Urinary bladder (tissue), 4 donors: ENCODE data around the gene E4F1. TPM values are rescaled to one million over a fixed set of nuclear protein-coding genes. Genes with fewer than 3 reads are reported as not detected.
"Not testable (repeated sequence)": the region's sequence is repeated elsewhere in the genome, so short reads cannot be mapped to it uniquely, and the experiment has no call there.

ENCODE experiments used
- DNase-seq: peaks from one replicate; pipeline ENCODE4 v3.0.0-alpha.2; 2015; ENCODE audit errors: extremely low spot score
- H3K27ac ChIP-seq: one replicate; pipeline ENCODE4 v1.5.1; 2013; ENCODE audit warnings: low read depth, mild to moderate bottlenecking, moderate library complexity
- H3K36me3 ChIP-seq: one replicate; pipeline ENCODE4 v1.6.1; 2013; ENCODE audit warnings: mild to moderate bottlenecking, moderate library complexity; ENCODE audit not compliant: insufficient read depth
- H3K4me1 ChIP-seq: one replicate; pipeline ENCODE4 v1.6.1; 2013; ENCODE audit warnings: mild to moderate bottlenecking, moderate library complexity; ENCODE audit not compliant: insufficient read depth
- H3K4me3 ChIP-seq: one replicate; pipeline ENCODE4 v1.5.1; 2013; ENCODE audit warnings: low read depth, low read length
- WGBS: extraction: QIAGEN DNeasy Blood & Tissue Kit; methylation state at CpG from one replicate; pipeline ENCODE4 v1.1.7; 2013; 5-methylcytosine and 5-hydroxymethylcytosine counted together
- polyA plus RNA-seq: library from polyadenylated mRNA; stranded (reverse); fragments of 200-250 nt; gene quantifications from one replicate; pipeline ENCODE4 v1.2.3, GENCODE V29; 2013
- total RNA-seq: library from RNA; depleted of rRNA; stranded (reverse); fragments of >200 nt; gene quantifications from one replicate; pipeline ENCODE4 v1.2.3, GENCODE V29; 2014
- donor health status: healthy with polysubstance abuse.
- donor health status: healthy.

The E4F1 gene
- total and polyA plus RNA-seq, 2 donors: 14.0 to 27.5 TPM

GRCh38 chr16:2233046-2233775 is 9.8 kb downstream of the E4F1 start:
- H3K36me3 ChIP-seq: peaks cover 20% of the 10 kb centered on the region
- WGBS: 93% methylated on average over 28 of the region's 28 CpGs
- no peak overlapping the region for H3K27ac ChIP-seq
- DNase-seq: no peak
- H3K4me3 ChIP-seq: no peak overlapping the region
- H3K4me1 ChIP-seq: peaks cover 1% of the 10 kb centered on the region

DNA sequence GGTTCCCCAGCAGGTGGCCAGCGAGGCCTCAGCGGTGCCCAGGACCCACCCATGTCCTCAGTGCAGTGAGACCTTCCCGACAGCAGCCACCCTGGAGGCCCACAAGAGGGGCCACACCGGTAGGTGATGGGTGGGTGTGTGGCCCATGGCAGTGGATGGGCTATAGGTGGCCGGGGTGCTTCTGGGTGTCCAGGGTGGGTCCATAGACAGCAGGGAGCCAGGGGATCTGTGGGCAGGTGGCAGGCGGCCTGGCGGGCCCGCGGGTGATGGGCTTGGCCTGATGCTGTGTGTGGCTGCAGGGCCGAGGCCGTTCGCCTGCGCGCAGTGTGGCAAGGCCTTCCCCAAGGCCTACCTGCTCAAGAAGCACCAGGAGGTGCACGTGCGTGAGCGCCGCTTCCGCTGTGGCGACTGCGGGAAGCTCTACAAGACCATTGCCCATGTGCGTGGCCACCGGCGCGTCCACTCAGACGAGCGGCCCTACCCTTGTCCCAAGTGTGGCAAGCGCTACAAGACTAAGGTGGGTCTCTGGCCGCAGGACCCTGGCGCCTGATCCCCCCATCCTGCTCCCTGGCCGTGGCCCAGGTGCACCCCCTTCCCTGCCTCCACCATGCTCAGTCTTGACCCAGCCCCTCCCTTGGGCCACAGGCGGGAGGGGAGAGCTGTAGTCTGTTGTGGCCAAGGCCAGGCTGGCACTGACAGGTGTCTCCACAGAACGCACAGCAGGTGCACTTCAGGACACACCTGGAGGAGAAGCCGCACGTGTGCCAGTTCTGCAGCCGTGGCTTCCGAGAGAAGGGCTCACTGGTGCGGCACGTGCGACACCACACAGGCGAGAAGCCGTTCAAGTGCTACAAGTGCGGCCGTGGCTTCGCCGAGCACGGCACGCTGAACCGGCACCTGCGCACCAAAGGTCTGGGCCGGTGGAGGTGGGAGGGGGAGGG is 10.8 kb downstream of the E4F1 start:
- Histone ChIP-seq H3K36me3 (peaks cover 20% of the 10 kb centered on the region), H3K4me3 (no peak overlapping the region), H3K27ac (no peak overlapping the region), H3K4me1 (peaks cover 1% of the 10 kb centered on the region)
- no peak for DNase-seq
- WGBS: 95% methylated on average over 51 of the region's 51 CpGs

DNA sequence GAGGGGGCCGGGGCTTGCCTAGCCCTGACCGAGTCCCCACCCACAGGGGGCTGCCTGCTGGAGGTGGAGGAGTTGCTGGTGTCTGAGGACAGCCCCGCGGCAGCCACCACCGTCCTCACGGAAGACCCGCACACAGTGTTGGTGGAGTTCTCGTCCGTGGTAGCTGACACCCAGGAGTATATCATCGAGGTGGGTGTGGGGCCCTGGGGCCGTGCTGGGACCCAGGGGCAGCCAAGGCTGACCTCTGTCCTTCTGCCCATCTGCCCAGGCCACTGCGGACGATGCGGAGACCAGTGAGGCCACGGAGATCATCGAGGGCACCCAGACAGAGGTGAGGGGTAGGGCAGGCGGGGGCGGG is 11.4 kb downstream of the E4F1 start:
- H3K4me1 ChIP-seq: peaks cover 1% of the 10 kb centered on the region
- H3K27ac ChIP-seq: no peak overlapping the region
- H3K36me3 ChIP-seq: peaks cover 18% of the 10 kb centered on the region
- DNase-seq: no peak
- H3K4me3 ChIP-seq: no peak overlapping the region
- WGBS: 91% methylated on average over 18 of the region's 18 CpGs

DNA sequence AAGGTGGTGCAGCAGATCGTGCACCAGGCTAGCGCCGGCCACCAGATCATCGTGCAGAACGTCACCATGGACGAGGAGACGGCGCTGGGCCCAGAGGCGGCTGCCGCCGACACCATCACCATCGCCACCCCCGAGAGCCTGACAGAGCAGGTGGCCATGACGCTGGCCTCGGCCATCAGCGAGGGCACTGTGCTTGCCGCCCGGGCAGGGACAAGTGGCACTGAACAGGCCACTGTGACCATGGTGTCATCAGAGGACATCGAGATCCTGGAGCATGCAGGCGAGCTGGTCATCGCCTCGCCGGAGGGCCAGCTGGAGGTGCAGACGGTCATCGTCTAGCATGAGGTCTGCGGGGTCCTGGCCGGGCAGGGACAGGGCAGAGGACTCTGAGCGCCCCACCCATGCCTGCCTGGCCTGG is 11.9 kb downstream of the E4F1 start:
- 95% methylated on average over 28 of the region's 28 CpGs for WGBS
- H3K27ac ChIP-seq: no peak overlapping the region
- DNase-seq: no peak
- H3K4me3 ChIP-seq: no peak overlapping the region
- H3K36me3 ChIP-seq: peaks cover 18% of the 10 kb centered on the region
- H3K4me1 ChIP-seq: peaks cover 1% of the 10 kb centered on the region

GRCh38 chr16:2235695-2236336 is 12.4 kb downstream of the E4F1 start:
- H3K27ac ChIP-seq: no peak overlapping the region
- no peak overlapping the region for H3K4me3 ChIP-seq
- peaks cover 18% of the 10 kb centered on the region for H3K36me3 ChIP-seq
- no peak for DNase-seq
- H3K4me1 ChIP-seq: peaks cover 1% of the 10 kb centered on the region
- WGBS: 81% methylated on average over 19 of the region's 19 CpGs

GRCh38 chr16:2236337-2237101 is 13.1 kb downstream of the E4F1 start, which contains the start of gene DNASE1L2:
Gene DNASE1L2 (plus strand): TSS chr16:2236444. CDS start chr16:2236817, 373 bp downstream.
- Histone ChIP-seq H3K4me1 (peaks cover 1% of the 10 kb centered on the region), H3K36me3 (peaks cover 18% of the 10 kb centered on the region), H3K27ac (no peak within 1 kb of the TSS), H3K4me3 (no peak within 1 kb of the TSS)
- WGBS: 4% methylated on average over 64 of the region's 64 CpGs
- DNase-seq: no peak

DNA sequence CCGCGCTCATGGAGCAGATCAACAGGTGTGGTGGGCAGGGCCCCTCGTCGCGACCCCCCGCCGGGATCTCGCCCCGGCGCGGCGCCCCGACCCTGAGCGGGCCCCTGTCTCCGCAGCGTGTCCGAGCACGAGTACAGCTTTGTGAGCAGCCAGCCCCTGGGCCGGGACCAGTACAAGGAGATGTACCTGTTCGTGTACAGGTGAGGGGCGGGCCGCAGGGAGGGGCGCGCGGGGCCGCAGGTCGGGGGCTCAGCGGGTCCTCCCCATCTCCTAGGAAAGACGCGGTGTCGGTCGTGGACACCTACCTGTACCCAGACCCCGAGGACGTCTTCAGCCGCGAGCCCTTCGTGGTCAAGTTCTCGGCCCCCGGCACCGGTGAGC is 13.7 kb downstream of the E4F1 start:
- H3K4me1 ChIP-seq: peaks cover 1% of the 10 kb centered on the region
- H3K36me3 ChIP-seq: peaks cover 18% of the 10 kb centered on the region
- no peak overlapping the region for H3K27ac ChIP-seq
- WGBS: 4% methylated on average over 40 of the region's 40 CpGs
- H3K4me3 ChIP-seq: no peak overlapping the region
- DNase-seq: no peak

DNA sequence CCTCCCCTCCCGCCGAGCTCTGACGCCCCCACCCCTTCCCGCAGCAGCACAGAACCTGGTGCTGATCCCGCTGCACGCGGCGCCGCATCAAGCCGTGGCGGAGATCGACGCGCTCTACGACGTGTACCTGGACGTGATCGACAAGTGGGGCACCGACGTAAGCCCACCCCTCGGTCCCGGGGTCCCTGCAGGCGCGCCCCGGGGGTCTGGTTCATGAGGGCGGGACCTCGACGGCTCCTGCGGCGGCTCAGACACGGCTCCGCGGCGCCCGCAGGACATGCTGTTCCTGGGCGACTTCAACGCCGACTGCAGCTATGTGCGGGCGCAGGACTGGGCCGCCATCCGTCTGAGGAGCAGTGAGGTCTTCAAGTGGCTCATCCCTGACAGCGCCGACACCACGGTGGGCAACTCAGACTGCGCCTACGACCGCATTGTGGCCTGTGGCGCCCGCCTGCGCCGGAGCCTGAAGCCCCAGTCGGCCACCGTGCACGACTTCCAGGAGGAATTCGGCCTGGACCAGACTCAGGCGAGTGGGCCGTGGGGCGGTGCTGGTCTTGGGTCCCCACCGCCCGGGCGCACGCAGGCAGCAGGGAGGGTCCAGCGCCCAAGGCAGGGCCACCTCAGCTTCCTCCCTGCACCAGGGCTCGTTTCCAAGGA is 14.2 kb downstream of the E4F1 start:
- H3K4me3 ChIP-seq: no peak overlapping the region
- 12% methylated on average over 65 of the region's 65 CpGs for WGBS
- DNase-seq: no peak
- H3K36me3 ChIP-seq: peaks cover 13% of the 10 kb centered on the region
- no peak overlapping the region for H3K27ac ChIP-seq
- peaks cover 1% of the 10 kb centered on the region for H3K4me1 ChIP-seq

- Histone ChIP-seq H3K36me3 (peaks cover 6% of the 10 kb centered on the region), H3K4me1 (peaks cover 1% of the 10 kb centered on the region), H3K27ac (no peak overlapping the region), H3K4me3 (no peak overlapping the region)
- DNase-seq: no peak
- 51% methylated on average over 18 of the region's 18 CpGs for WGBS
Observed at GRCh38 chr16:2238150-2238837, 14.9 kb downstream of the E4F1 start.

GRCh38 chr16:2238838-2239675 is 15.7 kb downstream of the E4F1 start:
- peaks cover 1% of the 10 kb centered on the region for H3K4me1 ChIP-seq
- no peak overlapping the region for H3K27ac ChIP-seq
- peaks cover 4% of the 10 kb centered on the region for H3K36me3 ChIP-seq
- H3K4me3 ChIP-seq: no peak overlapping the region
- 76% methylated on average over 15 of the region's 15 CpGs for WGBS
- no peak for DNase-seq

DNA sequence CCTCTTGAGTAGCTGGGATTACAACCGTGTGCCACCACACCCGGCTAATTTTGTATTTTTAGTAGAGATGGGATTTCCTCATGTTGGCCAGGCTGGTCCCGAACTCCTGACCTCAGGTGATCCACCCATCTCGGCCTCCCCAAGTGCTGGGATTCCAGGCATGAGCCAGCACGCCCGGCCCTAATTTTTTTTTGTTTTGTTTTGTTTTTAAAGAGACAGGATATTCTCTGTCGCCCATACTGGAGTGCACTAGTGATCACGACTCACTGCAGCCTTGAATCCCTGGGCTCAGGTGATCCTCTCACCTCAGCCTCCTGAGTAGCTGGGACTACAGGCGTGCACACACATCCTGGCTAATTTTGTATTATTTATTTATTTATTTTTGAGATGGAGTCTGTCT is 16.9 kb downstream of the E4F1 start:
- not testable (repeated sequence) for H3K4me1 ChIP-seq, H3K4me3 ChIP-seq, H3K27ac ChIP-seq, DNase-seq, H3K36me3 ChIP-seq
- WGBS: 80% methylated on average over 9 of the region's 9 CpGs

- WGBS: 84% methylated on average over 11 of the region's 11 CpGs
- Histone ChIP-seq H3K36me3 (no peaks in the 10 kb centered on the region), H3K4me1 (no peaks in the 10 kb centered on the region), H3K27ac (no peak overlapping the region), H3K4me3 (no peak overlapping the region)
- no peak for DNase-seq
Observed at GRCh38 chr16:2242598-2242997, 19.2 kb downstream of the E4F1 start.
